Endothelial cell of umbilical vein (primary cell): ENCODE results near the gene ELOVL2. TPM values are rescaled to one million over a fixed set of nuclear protein-coding genes. Genes with fewer than 3 reads are reported as not detected.

Source experiments
- BruUV-seq: library from RNA; stranded (reverse); fragments of 400-500 nt; replicated peaks from 2 replicates; lab custom pipeline; 2021; lab: Mats Ljungman, UMichigan
- CTCF ChIA-PET: fragments of 300-600, 350-600 bp; sonication (Branson Sonifier 250); formaldehyde crosslinking; loops from one replicate; lab custom pipeline; 2021; ENCODE audit warnings: antibody characterized with exemption, inconsistent platforms; lab: Charles Lee
- POLR2A ChIA-PET: fragments of 300-600, 350-600 bp; sonication (Branson Sonifier 250); formaldehyde crosslinking; loops from one replicate; lab custom pipeline; 2021; ENCODE audit warnings: antibody characterized with exemption, inconsistent platforms; lab: Charles Lee
- DNase-seq: peaks from one replicate; pipeline ENCODE4 v3.0.0-alpha.2; 2011; ENCODE audit warnings: low read depth, low spot score
- FAIRE-seq: peaks from 2 replicates; lab custom pipeline; 2011; peaks lifted over from hg19 to GRCh38; lab: Jason Lieb, UNC
- H2AFZ ChIP-seq: 2 replicates; pipeline ENCODE4 v1.6.0; 2012; ENCODE audit warnings: low read depth, low read length, control low read depth, inconsistent platforms
- H3K27ac ChIP-seq: 2 replicates; pipeline ENCODE4 v1.5.1; 2011; ENCODE audit warnings: low read depth, mild to moderate bottlenecking, control low read depth, low read length, moderate library complexity; ENCODE audit not compliant: insufficient read depth
- H3K27me3 ChIP-seq, 2 experiments: 2 replicates each; pipeline versions ENCODE4 v1.6.0 to v1.6.1; 2011; ENCODE audit warnings: low read length in 2 of 2, mixed read lengths in 1 of 2; ENCODE audit not compliant: control insufficient read depth in 2 of 2, insufficient read depth in 2 of 2
- H3K36me3 ChIP-seq, 2 experiments: 2 replicates in 1 of 2; 3 replicates in 1 of 2; pipeline ENCODE4 v1.5.1; 2011; ENCODE audit warnings: low read length in 2 of 2, mild to moderate bottlenecking in 1 of 2, moderate library complexity in 1 of 2; ENCODE audit not compliant: control insufficient read depth in 2 of 2, insufficient read depth in 2 of 2; ENCODE audit errors: extremely low read depth in 1 of 2
- H3K4me1 ChIP-seq: 3 replicates; pipeline ENCODE4 v1.5.1; 2011; ENCODE audit warnings: mild to moderate bottlenecking, low read length; ENCODE audit not compliant: control insufficient read depth, insufficient read depth; ENCODE audit errors: extremely low read depth
- H3K4me2 ChIP-seq: 2 replicates; pipeline ENCODE4 v1.6.1; 2011; ENCODE audit warnings: low read length, control low read depth, mixed read lengths; ENCODE audit not compliant: insufficient read depth
- H3K4me3 ChIP-seq, 3 experiments: fragments of 200-600 bp in 1 of 3; sonication (generic), shearing (Covaris generic) in 1 of 3; replicated peaks in 1 of 3; 2 replicates each; pipeline ENCODE4 v1.5.1; 2011 to 2016; ENCODE audit warnings: control low read depth in 3 of 3, low read length in 3 of 3, mild to moderate bottlenecking in 2 of 3, inconsistent platforms in 1 of 3, low read depth in 1 of 3, moderate library complexity in 1 of 3; ENCODE audit not compliant: insufficient read depth in 1 of 3
- H3K79me2 ChIP-seq: 2 replicates; pipeline ENCODE4 v1.6.0; 2012; ENCODE audit warnings: low read length, inconsistent platforms; ENCODE audit not compliant: control insufficient read depth, insufficient read depth
- H3K9ac ChIP-seq: replicated peaks from 2 replicates; pipeline ENCODE3; 2011; ENCODE audit warnings: low read length, control low read depth; ENCODE audit not compliant: insufficient read depth; ENCODE audit errors: extremely low read depth
- H3K9me1 ChIP-seq: replicated peaks from 3 replicates; pipeline ENCODE4 v1.6.0; 2011; ENCODE audit warnings: mild to moderate bottlenecking, low read length; ENCODE audit not compliant: control insufficient read depth, insufficient read depth; ENCODE audit errors: extremely low read depth
- H3K9me3 ChIP-seq: replicated peaks from 2 replicates; pipeline ENCODE4 v1.5.1; 2012; ENCODE audit warnings: low read length, inconsistent platforms; ENCODE audit not compliant: control insufficient read depth, insufficient read depth
- H4K20me1 ChIP-seq: replicated peaks from 2 replicates; pipeline ENCODE3; 2011; ENCODE audit warnings: mild to moderate bottlenecking, low read length; ENCODE audit not compliant: control insufficient read depth, insufficient read depth; ENCODE audit errors: extremely low read depth
- EZH2 ChIP-seq: IDR thresholded peaks from 2 replicates; pipeline ENCODE4 v1.6.1; 2012; ENCODE audit warnings: borderline replicate concordance, low read depth, mild to moderate bottlenecking, moderate library complexity, low read length, inconsistent platforms; ENCODE audit not compliant: severe bottlenecking
- FOS ChIP-seq: IDR thresholded peaks from 2 replicates; pipeline ENCODE4 v1.6.1; 2011; ENCODE audit warnings: mild to moderate bottlenecking, low read length, moderate library complexity, borderline replicate concordance; ENCODE audit not compliant: insufficient read depth
- GATA2 ChIP-seq: IDR thresholded peaks from 2 replicates; pipeline ENCODE4 v1.7.0; 2011; ENCODE audit warnings: low read depth, mild to moderate bottlenecking, moderate library complexity, mixed read lengths, low read length; ENCODE audit not compliant: insufficient read length, insufficient read depth
- JUN ChIP-seq: IDR thresholded peaks from 2 replicates; pipeline ENCODE4 v1.6.1; 2011; ENCODE audit warnings: borderline replicate concordance, low read depth; ENCODE audit not compliant: insufficient read length, insufficient read depth
- MYC ChIP-seq: IDR thresholded peaks from one replicate; pipeline ENCODE4 v1.6.1; 2011; ENCODE audit warnings: mild to moderate bottlenecking, low read depth, low read length
- POLR2A ChIP-seq: IDR thresholded peaks from 2 replicates; pipeline ENCODE4 v1.6.1; 2012; ENCODE audit warnings: low read depth, mild to moderate bottlenecking, control low read depth, low read length
- POLR2AphosphoS5 ChIP-seq: IDR thresholded peaks from 2 replicates; pipeline ENCODE4 v1.6.1; 2012; ENCODE audit warnings: low read depth, mild to moderate bottlenecking, control low read depth, low read length, moderate library complexity; ENCODE audit not compliant: insufficient read depth
- dilution Hi-C: fragments of 300-500 bp; cut with MboI; formaldehyde crosslinking; loops from one replicate; pipeline ENCODE4 v1.15.0; 2019; ENCODE audit warnings: low sequenced_read_pairs; ENCODE audit not compliant: extremely low pct_ligation_motif_present
- intact Hi-C: fragments of 100-400 bp; cut with micrococcal nuclease; formaldehyde crosslinking; loops from one replicate; pipeline ENCODE4 v1.10.0; 2022
- polyA plus RNA-seq, 4 experiments: library from polyadenylated mRNA; depleted of rRNA in 3 of 4; stranded (reverse) in 3 of 4; unstranded in 1 of 4; fragments of >200 nt; gene quantifications; 2 replicates each; pipeline versions ENCODE4 v1.2.1 to v1.2.3, GENCODE V29; 2011 to 2012; ENCODE audit warnings: missing spikeins in 1 of 4
- total RNA-seq: library from RNA; stranded (reverse); gene quantifications from 2 replicates; pipeline ENCODE4 v1.2.3, GENCODE V29; 2021
- TF ChIP-seq, protein P1 (sequence below): IDR thresholded peaks from 2 replicates; pipeline ENCODE4 v1.6.1; 2011; ENCODE audit not compliant: insufficient read depth, insufficient read length
- TF ChIP-seq, protein P2 (sequence below), 2 donors: IDR thresholded peaks; 1 replicate in 1 of 2; 2 replicates in 1 of 2; pipeline ENCODE4 v1.5.1; 2011; ENCODE audit warnings: low read length in 2 of 2, mild to moderate bottlenecking in 2 of 2, moderate library complexity in 2 of 2, control low read depth in 1 of 2, inconsistent platforms in 1 of 2, low read depth in 1 of 2; ENCODE audit not compliant: insufficient read depth in 1 of 2; ENCODE audit errors: extremely low read depth in 1 of 2

The ELOVL2 gene
- total and polyA plus RNA-seq, 2 donors (not counting 3 experiments of a cell fraction or from before 2014, with no cell fraction given): not detected

DNA sequence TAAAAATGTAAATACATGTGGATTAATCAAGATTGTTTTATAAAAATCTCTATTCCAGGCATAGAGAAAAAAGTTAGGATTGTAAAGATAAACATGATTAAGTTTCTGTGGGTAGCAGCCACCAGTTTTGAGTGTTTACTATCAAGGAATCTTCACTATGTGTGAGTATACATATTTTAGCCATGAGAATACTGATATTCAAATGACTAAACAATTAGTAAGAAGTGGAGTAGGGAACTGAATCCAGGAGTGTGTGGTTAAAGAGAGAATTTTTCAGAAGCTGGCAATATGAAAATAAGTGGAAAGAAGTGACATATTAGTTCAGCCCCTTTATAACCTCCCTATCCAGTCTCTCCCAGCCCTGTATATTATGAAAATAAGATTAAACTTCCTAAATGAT lies 10.3 kb downstream of the ELOVL2 start:
- no TSS peak for BruUV-seq
- no peaks in the 10 kb centered on the region for H4K20me1 ChIP-seq
- intact Hi-C loops (no loop called here), dilution Hi-C loops (no loop called here)
- H3K4me3 ChIP-seq: no peak overlapping the region
- DNase-seq (no peak), FAIRE-seq (no peak)
- H3K79me2 ChIP-seq: no peaks in the 10 kb centered on the region
- peaks cover 6 to 23% of the 10 kb centered on the region in 2 experiments for H3K27me3 ChIP-seq
- no peak overlapping the region for H3K9ac ChIP-seq
- ChIA-PET CTCF (interaction anchor here (1.0 kb wide), 1 partner anchor 9 kb away, joined by 3 read pairs; no protein-coding TSS in a partner anchor), POLR2A (no interaction called here)
- no peak overlapping the region for H2AFZ ChIP-seq
- H3K36me3 ChIP-seq: no peaks in the 10 kb centered on the region
- no peaks in the 10 kb centered on the region for H3K9me3 ChIP-seq
- H3K4me1 ChIP-seq: no peaks in the 10 kb centered on the region
- H3K4me2 ChIP-seq: no peak overlapping the region
- H3K9me1 ChIP-seq: no peaks in the 10 kb centered on the region
- TF ChIP-seq, protein P1, sequence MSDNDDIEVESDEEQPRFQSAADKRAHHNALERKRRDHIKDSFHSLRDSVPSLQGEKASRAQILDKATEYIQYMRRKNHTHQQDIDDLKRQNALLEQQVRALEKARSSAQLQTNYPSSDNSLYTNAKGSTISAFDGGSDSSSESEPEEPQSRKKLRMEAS: no peak
- TF ChIP-seq, protein P2, sequence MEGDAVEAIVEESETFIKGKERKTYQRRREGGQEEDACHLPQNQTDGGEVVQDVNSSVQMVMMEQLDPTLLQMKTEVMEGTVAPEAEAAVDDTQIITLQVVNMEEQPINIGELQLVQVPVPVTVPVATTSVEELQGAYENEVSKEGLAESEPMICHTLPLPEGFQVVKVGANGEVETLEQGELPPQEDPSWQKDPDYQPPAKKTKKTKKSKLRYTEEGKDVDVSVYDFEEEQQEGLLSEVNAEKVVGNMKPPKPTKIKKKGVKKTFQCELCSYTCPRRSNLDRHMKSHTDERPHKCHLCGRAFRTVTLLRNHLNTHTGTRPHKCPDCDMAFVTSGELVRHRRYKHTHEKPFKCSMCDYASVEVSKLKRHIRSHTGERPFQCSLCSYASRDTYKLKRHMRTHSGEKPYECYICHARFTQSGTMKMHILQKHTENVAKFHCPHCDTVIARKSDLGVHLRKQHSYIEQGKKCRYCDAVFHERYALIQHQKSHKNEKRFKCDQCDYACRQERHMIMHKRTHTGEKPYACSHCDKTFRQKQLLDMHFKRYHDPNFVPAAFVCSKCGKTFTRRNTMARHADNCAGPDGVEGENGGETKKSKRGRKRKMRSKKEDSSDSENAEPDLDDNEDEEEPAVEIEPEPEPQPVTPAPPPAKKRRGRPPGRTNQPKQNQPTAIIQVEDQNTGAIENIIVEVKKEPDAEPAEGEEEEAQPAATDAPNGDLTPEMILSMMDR (IDR thresholded peaks at IDR 0.05; ENCODE audit: extremely low read depth in 1 of 2, insufficient read depth in 1 of 2, low read depth in 1 of 2, low read length in 2 of 2): no peak
- no peak for TF ChIP-seq GATA2
- no peak for TF ChIP-seq FOS
- no peak for TF ChIP-seq POLR2AphosphoS5
- TF ChIP-seq EZH2: no peak
- no peak for TF ChIP-seq MYC
- no peak for TF ChIP-seq JUN
- TF ChIP-seq POLR2A: no peak
- no peak overlapping the region for H3K27ac ChIP-seq
